Activated naive CD8-positive, alpha-beta T cell treated with anti-CD3 and anti-CD28 coated beads, Interleukin-2, amount 10 ng/mL, durations not matched to agents 7 days and 5 days (primary cell): Measurements from ENCODE around the gene CAMSAP1. TPM values are rescaled to one million over a fixed set of nuclear protein-coding genes. Genes with fewer than 3 reads are reported as not detected.

Source experiments
- ATAC-seq: fragments of 150-1000 bp; cut with Tn5 transposase; one replicate; pipeline ENCODE4 v1.10.0; 2021; ENCODE audit warnings: low read depth, moderate library complexity
- POLR2A ChIA-PET: fragments of 350-600 bp; sonication (Branson Sonifier 250); formaldehyde crosslinking; loops from one replicate; lab custom pipeline; 2021; ENCODE audit warnings: antibody characterized with exemption; lab: Charles Lee
- DNase-seq: peaks from one replicate; pipeline ENCODE4 v3.0.0; 2021
- H3K27ac Mint-ChIP-seq: one replicate; pipeline ENCODE4 v1.8.0; 2022; ENCODE audit warnings: mild to moderate bottlenecking, mixed read lengths
- H3K27me3 Mint-ChIP-seq: one replicate; pipeline ENCODE4 v1.8.0; 2022; ENCODE audit warnings: mild to moderate bottlenecking, moderate library complexity, mixed read lengths
- H3K36me3 Mint-ChIP-seq: one replicate; pipeline ENCODE4 v1.8.0; 2021; ENCODE audit warnings: mild to moderate bottlenecking, mixed read lengths
- H3K4me1 Mint-ChIP-seq: one replicate; pipeline ENCODE4 v1.8.0; 2021; ENCODE audit warnings: mixed read lengths
- H3K4me3 Mint-ChIP-seq: one replicate; pipeline ENCODE4 v1.8.0; 2022; ENCODE audit warnings: mild to moderate bottlenecking, moderate library complexity, mixed read lengths
- H3K9me3 Mint-ChIP-seq: one replicate; pipeline ENCODE4 v1.8.0; 2021; ENCODE audit warnings: mixed read lengths
- total RNA-seq, 2 experiments: library from RNA; stranded (reverse); gene quantifications; one replicate each; pipeline ENCODE4 v1.2.3, GENCODE V29; 2021

The CAMSAP1 gene
- total RNA-seq, 2 experiments from 2014 or later, result 32.5 to 35.4 TPM

DNA sequence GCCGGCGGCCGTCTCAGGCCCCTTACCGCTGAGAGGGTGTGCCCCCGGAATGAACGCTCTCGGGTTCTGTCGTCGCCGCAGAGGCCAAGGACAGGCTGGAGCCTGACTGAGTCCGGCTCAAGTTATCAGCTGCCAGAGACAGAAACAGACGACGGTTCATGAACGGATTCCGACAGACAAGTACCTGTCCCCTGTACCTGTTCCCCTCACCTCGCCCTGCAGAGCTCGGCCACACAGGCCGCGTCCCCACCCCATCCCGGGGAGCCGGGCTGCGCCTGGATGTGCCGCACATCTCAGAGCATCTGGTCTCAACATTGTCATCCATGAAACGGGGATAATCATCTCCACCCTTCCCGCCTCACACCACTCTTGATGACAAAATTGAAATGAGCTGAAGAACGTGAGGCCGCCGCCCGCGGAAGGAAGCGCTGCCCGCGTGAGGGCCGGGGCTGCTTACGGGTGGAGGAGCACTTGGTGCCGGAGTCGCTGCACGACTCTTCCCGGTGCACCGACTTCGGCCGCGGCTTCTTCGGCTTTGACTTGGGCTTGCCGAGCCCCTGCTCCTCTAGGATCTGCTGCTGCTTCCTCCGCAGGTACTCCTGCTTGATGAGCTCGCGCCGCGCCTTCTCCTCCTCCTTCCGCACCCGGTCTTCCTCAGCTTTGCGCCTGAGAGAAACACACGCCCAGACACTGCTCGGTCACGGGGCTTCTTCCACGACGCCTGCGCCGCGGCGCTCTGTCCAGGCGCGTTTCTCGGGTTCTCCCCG, 89.2 kb downstream of the CAMSAP1 start:
- Mint-ChIP-seq H3K4me3 (no peak overlapping the region), H3K9me3 (no peaks in the 10 kb centered on the region), H3K27me3 (no peaks in the 10 kb centered on the region), H3K27ac (no peak overlapping the region), H3K36me3 (peaks cover 8% of the 10 kb centered on the region), H3K4me1 (peaks cover 3% of the 10 kb centered on the region)
- POLR2A ChIA-PET, result no interaction called here
- DNase-seq (peak; percentile 14), ATAC-seq (no peak)

DNA sequence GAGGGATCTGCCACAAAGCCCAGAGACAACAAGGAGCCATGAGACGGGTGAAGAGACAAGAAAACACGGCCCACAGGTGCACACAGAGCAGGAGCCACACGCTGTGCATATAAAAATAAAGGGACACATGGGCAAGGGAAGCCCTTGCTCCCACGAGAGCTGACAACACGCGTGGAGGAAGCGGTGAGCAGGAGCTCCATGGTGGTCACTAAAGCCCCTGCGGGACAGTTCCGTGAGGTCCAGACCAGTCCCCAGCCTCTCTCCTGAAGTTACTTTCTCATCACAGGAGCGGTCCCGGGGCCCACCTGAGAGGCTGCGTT, 90.7 kb downstream of the CAMSAP1 start:
- Mint-ChIP-seq H3K4me1 (peaks cover 3% of the 10 kb centered on the region), H3K4me3 (no peak overlapping the region), H3K27ac (no peak overlapping the region), H3K36me3 (peaks cover 3% of the 10 kb centered on the region), H3K9me3 (no peaks in the 10 kb centered on the region), H3K27me3 (no peaks in the 10 kb centered on the region)
- no peak for ATAC-seq
- DNase-seq, result peak; percentile 17
- POLR2A ChIA-PET, result no interaction called here

DNA sequence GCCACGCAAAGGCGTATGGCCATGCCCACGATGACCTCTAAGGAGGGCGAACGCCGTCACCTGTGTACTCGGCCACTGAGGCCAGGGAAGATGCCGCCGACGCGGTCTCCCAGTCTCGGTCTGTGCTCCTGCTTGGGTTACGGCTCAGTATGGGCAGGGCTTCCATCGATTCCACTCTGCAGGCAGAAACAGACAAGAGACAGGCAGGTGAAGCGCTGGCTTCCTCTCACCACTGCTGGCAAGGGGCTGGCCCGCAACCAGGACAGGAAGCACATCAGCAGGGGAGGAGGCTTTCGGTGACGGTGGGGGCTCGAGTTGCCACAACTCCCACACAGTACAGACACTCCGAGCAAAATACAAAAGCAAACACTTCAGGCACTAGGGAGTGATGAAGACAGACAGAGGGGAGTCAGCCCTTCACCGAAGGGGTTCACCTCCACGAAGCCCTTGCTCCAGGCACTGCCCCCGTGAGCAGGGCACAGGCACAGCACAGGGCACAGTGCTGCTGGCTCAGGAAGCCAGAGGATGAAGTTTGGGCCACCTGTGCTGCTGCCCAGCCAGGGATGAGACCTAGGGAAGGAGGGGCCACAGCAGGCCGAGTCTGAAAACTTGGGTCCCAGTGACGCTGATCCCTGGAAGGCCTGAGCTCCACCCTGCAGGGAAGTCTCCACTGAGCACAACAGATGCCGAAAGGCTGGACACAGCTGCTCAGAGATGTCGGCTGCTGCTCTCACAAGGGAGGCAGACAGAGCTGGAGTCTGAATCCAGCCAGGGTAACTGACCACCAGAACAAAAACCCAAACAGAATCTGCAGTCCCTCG, 91.3 kb downstream of the CAMSAP1 start:
- DNase-seq (peak; percentile 50), ATAC-seq (peak; percentile 84)
- no peaks in the 10 kb centered on the region for H3K9me3 Mint-ChIP-seq
- H3K27ac Mint-ChIP-seq, result no peak overlapping the region
- POLR2A ChIA-PET, result no interaction called here
- no peak overlapping the region for H3K4me3 Mint-ChIP-seq
- no peaks in the 10 kb centered on the region for H3K27me3 Mint-ChIP-seq
- H3K36me3 Mint-ChIP-seq, result peaks cover 3% of the 10 kb centered on the region
- H3K4me1 Mint-ChIP-seq, result peaks cover 3% of the 10 kb centered on the region

DNA sequence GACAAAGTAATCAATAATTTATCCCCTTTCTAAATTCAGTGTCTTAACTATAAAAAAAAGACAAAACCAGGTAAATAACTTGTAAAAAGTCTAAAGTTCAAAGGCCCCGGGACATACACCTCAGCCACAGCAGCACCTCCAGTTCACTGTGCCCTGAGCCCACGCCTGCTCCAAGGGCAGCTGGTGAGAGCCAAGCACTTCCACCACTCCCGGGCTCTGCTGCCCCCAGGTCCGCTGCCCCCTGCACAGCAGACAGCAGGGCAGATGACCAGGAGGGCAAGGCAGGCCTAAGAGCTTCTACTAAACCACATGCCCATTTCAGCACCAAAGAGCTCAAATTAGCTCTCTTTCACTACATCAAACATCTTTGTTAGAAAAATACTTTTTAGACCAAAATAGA, 91.9 kb downstream of the CAMSAP1 start:
- DNase-seq (peak; percentile 6), ATAC-seq (no peak)
- no peaks in the 10 kb centered on the region for H3K9me3 Mint-ChIP-seq
- H3K4me3 Mint-ChIP-seq, result no peak overlapping the region
- POLR2A ChIA-PET, result no interaction called here
- H3K4me1 Mint-ChIP-seq, result peaks cover 3% of the 10 kb centered on the region
- H3K27me3 Mint-ChIP-seq, result no peaks in the 10 kb centered on the region
- H3K36me3 Mint-ChIP-seq, result peaks cover 3% of the 10 kb centered on the region
- H3K27ac Mint-ChIP-seq, result no peak overlapping the region

DNA sequence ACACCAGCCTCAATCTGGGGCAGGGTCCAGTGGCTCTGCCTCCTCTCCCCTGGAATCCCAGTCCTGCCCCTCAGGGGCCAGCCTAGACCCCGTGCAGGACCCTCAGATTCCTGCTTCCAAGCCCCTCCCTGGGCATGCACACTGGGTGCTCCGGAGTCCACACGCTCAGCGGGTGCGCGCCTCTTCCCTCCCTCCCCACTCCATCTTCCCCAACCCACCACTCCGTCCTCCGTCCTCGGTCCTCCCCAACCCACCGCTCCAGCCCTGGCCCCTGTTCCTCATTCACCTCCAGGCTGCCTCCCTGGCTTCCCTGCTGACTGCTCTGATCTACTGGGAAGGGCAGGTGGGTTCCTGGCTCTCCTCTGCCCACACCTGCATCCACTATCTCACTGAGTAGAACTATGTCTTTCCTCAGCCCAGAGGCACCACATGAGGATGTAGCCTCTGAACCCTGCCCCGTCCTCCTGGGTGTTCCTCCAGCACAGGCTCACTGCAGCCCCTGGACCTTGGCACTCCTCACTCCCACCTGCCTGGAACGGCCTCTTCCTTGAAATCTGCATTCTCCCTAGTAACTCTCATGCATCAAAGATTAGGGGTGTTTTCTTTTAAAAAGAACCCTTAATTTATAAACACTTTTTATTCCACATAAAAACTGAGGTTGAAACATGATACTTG, 92.8 kb downstream of the CAMSAP1 start:
- peak; percentile 8 for DNase-seq
- no peak for ATAC-seq
- no peaks in the 10 kb centered on the region for H3K27me3 Mint-ChIP-seq
- peaks cover 3% of the 10 kb centered on the region for H3K4me1 Mint-ChIP-seq
- H3K4me3 Mint-ChIP-seq, result no peak overlapping the region
- no peaks in the 10 kb centered on the region for H3K9me3 Mint-ChIP-seq
- peaks cover 3% of the 10 kb centered on the region for H3K36me3 Mint-ChIP-seq
- H3K27ac Mint-ChIP-seq, result no peak overlapping the region
- POLR2A ChIA-PET, result no interaction called here

DNA sequence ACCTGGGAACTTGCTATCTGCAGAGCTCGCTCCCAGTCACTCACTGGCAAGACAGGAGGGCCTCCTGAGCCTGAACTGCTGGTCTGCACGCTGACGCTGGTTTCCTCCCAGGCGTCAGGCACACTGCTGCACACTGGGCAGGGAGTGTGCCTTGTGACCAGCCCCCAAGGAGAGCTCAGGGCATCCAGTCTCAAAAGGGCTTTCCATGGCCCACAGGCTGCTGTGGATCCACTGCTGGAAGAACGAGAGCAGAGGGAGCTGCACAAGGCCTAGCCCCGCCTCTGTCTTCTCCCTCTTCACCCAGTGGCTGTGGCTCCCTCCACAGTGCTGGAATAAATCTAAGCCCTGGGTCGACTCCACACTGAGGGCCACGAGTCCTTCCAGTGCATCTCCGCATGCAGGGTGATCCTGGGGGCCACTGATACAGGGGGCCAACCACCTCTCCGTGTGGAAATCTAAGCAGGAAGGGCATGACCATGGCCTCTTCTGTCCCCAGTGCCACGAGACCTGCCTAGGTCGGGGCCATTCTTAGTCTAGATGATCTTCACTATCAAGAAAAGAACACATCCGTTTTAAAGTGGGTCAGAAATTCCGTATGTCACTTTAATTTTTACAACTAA, 93.6 kb downstream of the CAMSAP1 start:
- peak; percentile 17 for DNase-seq
- Mint-ChIP-seq H3K4me1 (peaks cover 3% of the 10 kb centered on the region), H3K36me3 (peaks cover 3% of the 10 kb centered on the region), H3K4me3 (no peak overlapping the region), H3K9me3 (no peaks in the 10 kb centered on the region), H3K27me3 (no peaks in the 10 kb centered on the region), H3K27ac (no peak overlapping the region)
- POLR2A ChIA-PET, result no interaction called here
- ATAC-seq, result no peak

DNA sequence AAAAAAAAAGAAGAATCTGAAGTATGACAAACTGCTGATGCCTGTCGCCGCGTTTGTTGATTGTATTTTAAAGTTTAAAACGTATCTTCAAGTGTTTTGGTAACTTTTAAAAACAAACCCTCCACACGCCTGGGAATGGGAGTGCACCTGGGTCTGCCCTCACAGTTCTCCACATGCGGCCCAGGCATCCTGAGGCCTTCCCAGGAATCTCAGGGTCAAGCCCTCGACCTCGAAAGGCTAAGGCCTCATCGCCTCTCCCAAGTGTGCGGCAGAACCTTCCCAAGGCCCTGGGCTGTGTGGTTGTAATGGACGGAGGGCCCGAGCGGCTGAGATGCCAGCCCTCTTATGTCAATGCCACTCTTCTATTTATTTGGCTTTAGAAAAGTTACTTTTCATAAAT, 94.4 kb downstream of the CAMSAP1 start:
- H3K4me1 Mint-ChIP-seq, result peaks cover 3% of the 10 kb centered on the region
- H3K4me3 Mint-ChIP-seq, result no peak overlapping the region
- peaks cover 3% of the 10 kb centered on the region for H3K36me3 Mint-ChIP-seq
- H3K27ac Mint-ChIP-seq, result no peak overlapping the region
- no peaks in the 10 kb centered on the region for H3K9me3 Mint-ChIP-seq
- POLR2A ChIA-PET, result no interaction called here
- H3K27me3 Mint-ChIP-seq, result no peaks in the 10 kb centered on the region
- ATAC-seq, result no peak
- DNase-seq, result peak; percentile 17

DNA sequence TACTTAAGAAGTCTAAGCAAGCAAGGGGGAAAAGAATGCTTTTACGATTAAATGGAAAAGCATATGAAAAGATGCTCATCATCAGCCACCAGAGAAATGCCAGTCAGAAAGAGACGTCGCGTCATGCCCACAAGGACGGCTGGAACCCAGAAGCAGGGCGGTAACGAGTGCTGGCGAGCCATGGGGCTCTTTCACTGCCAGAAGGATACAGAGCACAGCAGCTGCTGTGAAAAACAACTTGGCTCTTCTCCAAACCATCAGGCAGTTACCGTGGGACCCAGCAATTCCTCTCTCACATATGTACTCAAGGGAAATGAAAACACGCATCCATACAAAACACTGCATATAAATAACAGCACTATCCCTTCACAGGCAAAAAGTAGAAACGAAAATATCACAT, 95.5 kb downstream of the CAMSAP1 start:
- peaks cover 3% of the 10 kb centered on the region for H3K36me3 Mint-ChIP-seq
- POLR2A ChIA-PET, result no interaction called here
- no peaks in the 10 kb centered on the region for H3K9me3 Mint-ChIP-seq
- H3K4me1 Mint-ChIP-seq, result peaks cover 5% of the 10 kb centered on the region
- no peak overlapping the region for H3K4me3 Mint-ChIP-seq
- DNase-seq (peak; percentile 4), ATAC-seq (no peak)
- H3K27me3 Mint-ChIP-seq, result no peaks in the 10 kb centered on the region
- no peak overlapping the region for H3K27ac Mint-ChIP-seq

DNA sequence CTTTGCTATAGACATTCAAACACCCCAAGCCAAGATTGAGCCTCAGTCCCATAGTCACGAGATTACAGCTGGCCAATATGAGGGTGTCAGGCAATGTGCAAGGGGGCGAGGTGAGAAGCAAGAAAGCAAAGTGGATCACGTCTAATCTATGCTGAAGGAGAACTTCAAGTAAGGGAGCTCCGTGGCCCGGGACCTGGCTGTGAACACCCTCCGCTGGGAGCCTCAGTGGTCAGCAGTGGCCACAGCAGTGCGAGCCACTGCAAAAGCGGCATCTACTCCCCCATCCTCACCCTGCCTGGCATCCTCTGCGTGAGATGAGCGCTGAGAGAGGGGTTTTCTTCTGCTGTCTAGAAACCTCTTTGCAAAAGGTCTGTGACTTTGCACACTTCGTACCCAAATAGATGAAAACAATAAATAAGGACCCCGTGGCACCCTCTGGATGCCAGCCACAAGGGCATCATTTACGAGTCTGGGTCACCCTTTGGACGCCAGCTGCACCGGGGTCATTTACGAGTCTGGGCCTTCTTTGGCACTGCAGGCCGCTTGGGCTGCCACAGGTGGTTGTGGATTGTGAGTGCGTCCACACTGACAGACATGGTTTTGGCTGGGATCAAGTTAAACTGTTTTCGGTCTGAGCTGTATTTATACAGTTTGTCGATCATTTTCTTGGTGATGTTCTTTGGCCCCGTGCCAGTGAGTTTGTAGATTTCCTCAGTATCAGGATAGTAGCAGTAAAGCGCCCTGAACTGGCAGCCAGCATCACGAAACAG, 96.4 kb downstream of the CAMSAP1 start:
- H3K27me3 Mint-ChIP-seq, result no peaks in the 10 kb centered on the region
- DNase-seq (peak; percentile 10), ATAC-seq (no peak)
- peaks cover 3% of the 10 kb centered on the region for H3K36me3 Mint-ChIP-seq
- no peak overlapping the region for H3K4me3 Mint-ChIP-seq
- POLR2A ChIA-PET, result no interaction called here
- H3K4me1 Mint-ChIP-seq, result peaks cover 6% of the 10 kb centered on the region
- no peak overlapping the region for H3K27ac Mint-ChIP-seq
- H3K9me3 Mint-ChIP-seq, result no peaks in the 10 kb centered on the region

DNA sequence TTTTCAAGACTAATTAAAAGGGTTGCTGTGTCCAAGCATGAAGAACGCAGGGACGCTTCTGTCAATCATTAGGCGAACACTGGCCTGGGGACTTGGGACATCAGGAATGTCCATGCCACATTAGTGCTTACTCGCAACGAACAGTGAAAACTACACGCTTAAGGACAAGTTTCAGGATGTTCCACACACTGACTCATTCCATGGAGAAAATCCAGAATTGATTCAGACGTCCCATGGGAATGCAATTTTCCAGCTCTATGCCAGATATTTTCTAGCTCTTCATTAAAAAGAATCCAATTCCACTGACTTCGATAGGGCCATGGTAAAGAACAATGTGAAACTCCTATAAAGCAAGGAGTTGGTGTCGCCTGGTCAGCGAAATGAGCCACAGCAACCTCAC, 98.2 kb downstream of the CAMSAP1 start:
- peaks cover 13% of the 10 kb centered on the region for H3K4me1 Mint-ChIP-seq
- no peaks in the 10 kb centered on the region for H3K36me3 Mint-ChIP-seq
- H3K9me3 Mint-ChIP-seq, result no peaks in the 10 kb centered on the region
- no peak overlapping the region for H3K4me3 Mint-ChIP-seq
- DNase-seq (no peak), ATAC-seq (no peak)
- H3K27me3 Mint-ChIP-seq, result no peaks in the 10 kb centered on the region
- POLR2A ChIA-PET, result no interaction called here
- no peak overlapping the region for H3K27ac Mint-ChIP-seq

DNA sequence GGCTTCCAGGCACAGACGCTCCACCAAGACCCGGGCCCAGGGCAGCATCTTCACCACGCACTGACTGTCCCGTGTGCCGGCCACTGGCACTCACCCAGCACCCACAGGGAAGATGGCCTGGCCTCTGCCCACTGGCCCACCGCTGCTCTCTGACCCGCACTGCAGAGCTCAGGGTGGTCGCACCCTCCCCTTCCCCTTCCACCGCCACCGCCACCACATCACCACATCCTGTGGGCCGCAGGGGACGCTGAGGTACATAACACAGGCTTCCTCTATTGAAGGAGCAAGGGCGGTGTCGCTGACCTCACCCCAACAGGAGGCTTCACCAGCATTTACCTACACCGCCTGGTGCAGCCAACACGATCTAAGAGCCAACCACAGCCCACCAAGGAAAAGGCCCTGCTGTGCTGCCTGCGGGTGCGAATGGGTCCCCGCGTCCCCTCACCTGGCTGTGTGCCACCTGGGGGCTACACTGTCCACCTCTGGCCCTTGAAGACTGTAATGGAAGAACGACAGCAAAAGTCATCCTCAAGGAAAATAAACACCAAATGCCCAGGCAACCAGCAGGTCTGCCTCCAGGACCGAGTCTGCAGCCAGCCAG, 101.8 kb downstream of the CAMSAP1 start:
- Mint-ChIP-seq H3K36me3 (no peaks in the 10 kb centered on the region), H3K4me3 (no peak overlapping the region), H3K27ac (no peak overlapping the region), H3K27me3 (no peaks in the 10 kb centered on the region), H3K4me1 (peaks cover 13% of the 10 kb centered on the region), H3K9me3 (no peaks in the 10 kb centered on the region)
- POLR2A ChIA-PET, result no interaction called here
- DNase-seq (no peak), ATAC-seq (no peak)

DNA sequence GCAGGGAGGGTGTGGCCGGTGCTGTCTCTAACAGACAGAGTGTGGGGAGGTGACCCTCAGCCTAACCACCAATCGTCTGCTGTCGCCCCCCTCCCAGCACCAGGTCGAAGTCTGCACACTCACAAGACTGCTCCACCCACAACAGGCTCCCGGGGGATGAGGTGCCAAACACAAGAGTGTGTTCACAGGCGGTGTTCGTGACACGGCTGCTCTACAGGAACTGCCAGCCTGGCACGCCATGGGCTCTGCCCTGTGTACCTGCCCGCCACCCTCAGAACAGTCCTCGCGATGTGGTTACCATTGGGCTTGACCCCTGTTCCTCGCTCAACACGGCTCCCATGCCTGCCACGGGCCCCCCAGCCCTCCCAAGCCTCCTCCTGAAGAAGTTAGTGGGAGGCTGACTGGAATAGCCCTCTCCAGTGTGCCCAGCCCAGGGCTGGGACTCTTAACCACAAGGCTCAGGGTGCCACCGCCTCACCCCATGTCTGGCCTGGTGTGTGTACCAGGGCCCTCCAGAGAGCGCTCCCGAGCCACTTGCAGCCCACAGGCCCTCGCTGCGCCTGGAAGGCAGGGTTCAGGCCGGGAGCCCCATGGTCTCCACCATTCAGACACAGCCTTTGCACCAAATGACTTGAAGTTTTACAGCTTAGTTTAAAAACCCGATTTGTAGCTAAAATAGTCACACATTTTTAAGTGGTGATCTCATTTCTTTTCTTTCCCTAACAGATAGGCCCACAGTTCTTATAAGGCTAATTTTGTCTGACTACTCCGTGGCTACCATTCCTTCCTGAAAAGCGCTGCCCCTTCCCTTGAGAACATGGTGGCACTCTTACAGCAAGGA, 102.5 kb downstream of the CAMSAP1 start:
- no peak overlapping the region for H3K27ac Mint-ChIP-seq
- no peaks in the 10 kb centered on the region for H3K27me3 Mint-ChIP-seq
- no peak overlapping the region for H3K4me3 Mint-ChIP-seq
- DNase-seq, result no peak
- POLR2A ChIA-PET, result no interaction called here
- no peaks in the 10 kb centered on the region for H3K36me3 Mint-ChIP-seq
- peaks cover 13% of the 10 kb centered on the region for H3K4me1 Mint-ChIP-seq
- no peaks in the 10 kb centered on the region for H3K9me3 Mint-ChIP-seq
- ATAC-seq, result no peak
